Thyroid gland (tissue), 4 donors: Measurements from ENCODE around the gene SMIM7. TPM values are rescaled to one million over a fixed set of nuclear protein-coding genes. Genes with fewer than 3 reads are reported as not detected.

ENCODE experiments used
- DNase-seq, 2 donors: peaks; one replicate each; pipeline ENCODE4 v3.0.0-alpha.2; 2019
- H3K27ac ChIP-seq, 3 donors: fragments of 200-600 bp; sonication (generic); 1 replicate in 2 of 3; 2 replicates in 1 of 3; pipeline ENCODE4 v1.5.1; 2016 to 2019; ENCODE audit warnings: mild to moderate bottlenecking in 1 of 3, moderate library complexity in 1 of 3
- H3K27me3 ChIP-seq: fragments of 200-600 bp; sonication (generic); one replicate; pipeline ENCODE4 v1.5.1; 2019
- H3K36me3 ChIP-seq, 2 donors: fragments of 200-600 bp; sonication (generic); one replicate each; pipeline ENCODE4 v1.5.1; 2016 to 2019
- H3K4me1 ChIP-seq, 2 donors: fragments of 200-600 bp; sonication (generic); one replicate each; pipeline ENCODE4 v1.5.1; 2017 to 2019
- H3K4me3 ChIP-seq, 3 donors: fragments of 200-600 bp; sonication (generic); replicated peaks in 1 of 3; 1 replicate in 2 of 3; 2 replicates in 1 of 3; pipeline ENCODE4 v1.5.1; 2016; ENCODE audit warnings: mild to moderate bottlenecking in 1 of 3
- H3K9me3 ChIP-seq: fragments of 200-600 bp; sonication (generic); one replicate; pipeline ENCODE4 v1.5.1; 2017
- POLR2A ChIP-seq, 2 donors: fragments of 450-650 bp; IDR thresholded peaks; one replicate each; pipeline ENCODE4 v1.6.1; 2017; ENCODE audit warnings: antibody characterized with exemption in 2 of 2, mild to moderate bottlenecking in 2 of 2, moderate library complexity in 1 of 2
- WGBS, 2 donors: methylation state at CpG; one replicate each; pipeline ENCODE4 v1.1.5; 2017; 5-methylcytosine and 5-hydroxymethylcytosine counted together
- intact Hi-C: fragments of 100-400 bp; cut with DNase I; formaldehyde crosslinking; loops from one replicate; pipeline ENCODE4 v1.15.1; 2023
- total RNA-seq, 4 donors: library from RNA; depleted of rRNA; stranded (reverse); fragments of >200 nt; gene quantifications; one replicate each; pipeline ENCODE4 v1.2.3, GENCODE V29; 2016
- TF ChIP-seq, protein P1 (sequence below), 6 experiments: fragments of 200-600 bp in 3 of 6; fragments of 450-650 bp in 3 of 6; sonication (generic) in 3 of 6; IDR thresholded peaks; one replicate each; pipeline ENCODE4 v1.5.1; 2016 to 2019; ENCODE audit warnings: antibody characterized with exemption in 6 of 6, mild to moderate bottlenecking in 2 of 6, inconsistent platforms in 1 of 6, moderate library complexity in 1 of 6

Gene SMIM7
- total RNA-seq, 4 donors from 2014 or later: 80.9 to 171 (median 119) TPM

GRCh38 chr19:16596399-16596798 is 63.5 kb downstream of the SMIM7 start:
- no peak for DNase-seq
- Histone ChIP-seq H3K27me3 (no peaks in the 10 kb centered on the region), H3K4me3 (no peak overlapping the region), H3K4me1 (peaks cover 24 to 56% of the 10 kb centered on the region in 2 donors), H3K27ac (no peak overlapping the region), H3K9me3 (no peaks in the 10 kb centered on the region), H3K36me3 (no peaks in the 10 kb centered on the region)
- TF ChIP-seq, protein P1, sequence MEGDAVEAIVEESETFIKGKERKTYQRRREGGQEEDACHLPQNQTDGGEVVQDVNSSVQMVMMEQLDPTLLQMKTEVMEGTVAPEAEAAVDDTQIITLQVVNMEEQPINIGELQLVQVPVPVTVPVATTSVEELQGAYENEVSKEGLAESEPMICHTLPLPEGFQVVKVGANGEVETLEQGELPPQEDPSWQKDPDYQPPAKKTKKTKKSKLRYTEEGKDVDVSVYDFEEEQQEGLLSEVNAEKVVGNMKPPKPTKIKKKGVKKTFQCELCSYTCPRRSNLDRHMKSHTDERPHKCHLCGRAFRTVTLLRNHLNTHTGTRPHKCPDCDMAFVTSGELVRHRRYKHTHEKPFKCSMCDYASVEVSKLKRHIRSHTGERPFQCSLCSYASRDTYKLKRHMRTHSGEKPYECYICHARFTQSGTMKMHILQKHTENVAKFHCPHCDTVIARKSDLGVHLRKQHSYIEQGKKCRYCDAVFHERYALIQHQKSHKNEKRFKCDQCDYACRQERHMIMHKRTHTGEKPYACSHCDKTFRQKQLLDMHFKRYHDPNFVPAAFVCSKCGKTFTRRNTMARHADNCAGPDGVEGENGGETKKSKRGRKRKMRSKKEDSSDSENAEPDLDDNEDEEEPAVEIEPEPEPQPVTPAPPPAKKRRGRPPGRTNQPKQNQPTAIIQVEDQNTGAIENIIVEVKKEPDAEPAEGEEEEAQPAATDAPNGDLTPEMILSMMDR (IDR thresholded peaks at IDR 0.05): no peak
- no peak for TF ChIP-seq POLR2A (IDR thresholded peaks at IDR 0.05)
- 94 to 97% methylated on average over 9 of the region's 9 CpGs for WGBS, 2 donors
- intact Hi-C loops: no loop called here

Other genes starting within 250 kb of the SMIM7 start
- gene EPS15L1, start 188.2 kb downstream of the SMIM7 start, total RNA-seq: 10 to 100 TPM; 24.4 to 37.4 (median 28.6) TPM
- gene CALR3, start 164.0 kb downstream of the SMIM7 start, total RNA-seq: under 1 TPM in 1 of 4 donors, not detected in 3; 0.58 TPM
- gene C19orf44, start 163.8 kb downstream of the SMIM7 start, total RNA-seq: 10 to 100 TPM in 3 of 4 donors, 1 to 10 TPM in 1; 8.6 to 12.0 (median 10.6) TPM
- gene CHERP, start 117.7 kb downstream of the SMIM7 start, total RNA-seq: 10 to 100 TPM in 3 of 4 donors, 1 to 10 TPM in 1; 8.1 to 15.5 (median 11.7) TPM
- gene SLC35E1, start 87.7 kb downstream of the SMIM7 start, total RNA-seq: 10 to 100 TPM; 33.3 to 49.3 (median 38.6) TPM
- gene MED26, start 31.9 kb downstream of the SMIM7 start, total RNA-seq: 10 to 100 TPM in 1 of 4 donors, 1 to 10 TPM in 3; 4.4 to 12.9 (median 8.4) TPM
- gene TMEM38A, start 995 bp upstream of the SMIM7 start, total RNA-seq: 1 to 10 TPM; 3.2 to 7.8 (median 5.6) TPM
- gene NWD1, start 59.7 kb upstream of the SMIM7 start, total RNA-seq: 1 to 10 TPM in 2 of 4 donors, under 1 TPM in 2; 0.38 to 4.9 (median 1.3) TPM
- gene SIN3B, start 169.3 kb upstream of the SMIM7 start, total RNA-seq: 10 to 100 TPM; 33.6 to 65.9 (median 47.6) TPM
- 10 to 100 TPM in 3 of 4 donors, 1 to 10 TPM in 1; 9.9 to 44.2 (median 12.6) TPM for gene F2RL3, start 228.9 kb upstream of the SMIM7 start, total RNA-seq